HepG2 (cell line): ENCODE results near the gene WNK2. TPM values are rescaled to one million over a fixed set of nuclear protein-coding genes. Genes with fewer than 3 reads are reported as not detected.

Experiments
- FOSL1 ChIP-seq: sonication (generic); formaldehyde crosslinking; IDR thresholded peaks from 2 replicates; pipeline ENCODE4 v1.9.0; 2021; ENCODE audit warnings: missing genetic modification reagents, borderline replicate concordance
- KLF15 ChIP-seq: sonication (generic); formaldehyde crosslinking; IDR thresholded peaks from 2 replicates; pipeline ENCODE4 v1.8.1; 2023; ENCODE audit warnings: borderline replicate concordance, mild to moderate bottlenecking, inconsistent platforms, missing genetic modification reagents, mixed read lengths
- MAFK ChIP-seq, 2 experiments: IDR thresholded peaks in 1 of 2; conservative IDR thresholded peaks in 1 of 2; 2 replicates each; pipeline ENCODE4 v1.6.1; 2011; ENCODE audit warnings: improper control_type of control experiment in 2 of 2, low read length in 2 of 2
- MIXL1 ChIP-seq: IDR thresholded peaks from 2 replicates; pipeline ENCODE4 v1.6.1; 2016
- PRPF4 ChIP-seq: fragments of 200-400 bp; formaldehyde crosslinking; IDR thresholded peaks from 2 replicates; pipeline ENCODE4 v1.6.1; 2016; ENCODE audit warnings: low read length, low read depth; ENCODE audit not compliant: poor library complexity, severe bottlenecking
- RAD51 ChIP-seq: fragments of 450-650 bp; IDR thresholded peaks from 2 replicates; pipeline ENCODE4 v1.6.1; 2016; ENCODE audit warnings: borderline replicate concordance
- SIN3B ChIP-seq: fragments of 150-350 bp; IDR thresholded peaks from 2 replicates; pipeline ENCODE4 v1.6.1; 2014; ENCODE audit warnings: low read length
- SMARCE1 ChIP-seq: fragments of 450-650 bp; IDR thresholded peaks from 2 replicates; pipeline ENCODE4 v1.6.1; 2017; ENCODE audit warnings: borderline replicate concordance
- TCF7 ChIP-seq: sonication (generic); IDR thresholded peaks from 2 replicates; pipeline ENCODE4 v1.6.1; 2016; ENCODE audit warnings: antibody characterized with exemption, low read depth
- TRAFD1 ChIP-seq: sonication (generic); formaldehyde crosslinking; IDR thresholded peaks from 2 replicates; pipeline ENCODE4 v1.5.1; 2020; ENCODE audit warnings: missing genetic modification reagents, mild to moderate bottlenecking, borderline replicate concordance
- ZNF383 ChIP-seq: sonication (generic); formaldehyde crosslinking; IDR thresholded peaks from 2 replicates; pipeline ENCODE4 v1.4.0; 2020; ENCODE audit warnings: missing genetic modification reagents, mild to moderate bottlenecking, borderline replicate concordance
- ZNF432 ChIP-seq: sonication (generic); formaldehyde crosslinking; IDR thresholded peaks from 2 replicates; pipeline ENCODE4 v1.5.0; 2020; ENCODE audit warnings: missing genetic modification reagents, mild to moderate bottlenecking, borderline replicate concordance
- ZNF556 ChIP-seq: sonication (generic); formaldehyde crosslinking; IDR thresholded peaks from 2 replicates; pipeline ENCODE4 v1.4.0; 2020; ENCODE audit warnings: mild to moderate bottlenecking, missing genetic modification reagents, borderline replicate concordance
- ZNF766 ChIP-seq: sonication (generic); formaldehyde crosslinking; IDR thresholded peaks from 2 replicates; pipeline ENCODE4 v1.5.0; 2020; ENCODE audit warnings: missing genetic modification reagents, borderline replicate concordance
- ZNF883 ChIP-seq: sonication (generic); formaldehyde crosslinking; IDR thresholded peaks from 2 replicates; pipeline ENCODE4 v1.5.1; 2020; ENCODE audit warnings: mild to moderate bottlenecking, missing genetic modification reagents; ENCODE audit errors: not compliant biosample characterization
- polyA plus RNA-seq, 8 experiments: library from polyadenylated mRNA; depleted of rRNA in 3 of 8; stranded (reverse) in 7 of 8; unstranded in 1 of 8; fragments of >200 nt; fragmentation: Illumina TruSeq in 4 of 8; extraction: Trizol in 4 of 8; gene quantifications; 2 replicates each; pipeline versions ENCODE4 v1.2.1 to v1.2.3, GENCODE V29; 2011 to 2016; ENCODE audit warnings: low read depth in 4 of 8, missing spikeins in 1 of 8, mixed read lengths in 1 of 8; ENCODE audit not compliant: insufficient read depth in 1 of 8
- total RNA-seq, 5 experiments: library from RNA; depleted of rRNA; stranded (reverse); fragments of >200 nt; fragmentation: Illumina TruSeq; extraction: Trizol; gene quantifications; 2 replicates each; pipeline ENCODE4 v1.2.3, GENCODE V29; 2016; ENCODE audit warnings: low read depth in 1 of 5
- TF ChIP-seq, protein P1 (sequence below): sonication (generic); formaldehyde crosslinking; IDR thresholded peaks from 2 replicates; pipeline ENCODE4 v1.8.0; 2022; ENCODE audit warnings: mild to moderate bottlenecking, missing genetic modification reagents; ENCODE audit not compliant: insufficient replicate concordance
- TF ChIP-seq, protein P2 (sequence below): sonication (generic); formaldehyde crosslinking; IDR thresholded peaks from 2 replicates; pipeline ENCODE4 v1.9.0; 2021; ENCODE audit warnings: missing genetic modification reagents, borderline replicate concordance
- TF ChIP-seq, protein P3 (sequence below): sonication (generic); formaldehyde crosslinking; IDR thresholded peaks from 2 replicates; pipeline ENCODE4 v1.9.0; 2021; ENCODE audit warnings: missing genetic modification reagents, borderline replicate concordance

Gene WNK2
- total and polyA plus RNA-seq, 2 of the 13 experiments (the other 11 are each of a cell fraction or from before 2014, with no cell fraction given), result 10.5 to 12.0 TPM

DNA sequence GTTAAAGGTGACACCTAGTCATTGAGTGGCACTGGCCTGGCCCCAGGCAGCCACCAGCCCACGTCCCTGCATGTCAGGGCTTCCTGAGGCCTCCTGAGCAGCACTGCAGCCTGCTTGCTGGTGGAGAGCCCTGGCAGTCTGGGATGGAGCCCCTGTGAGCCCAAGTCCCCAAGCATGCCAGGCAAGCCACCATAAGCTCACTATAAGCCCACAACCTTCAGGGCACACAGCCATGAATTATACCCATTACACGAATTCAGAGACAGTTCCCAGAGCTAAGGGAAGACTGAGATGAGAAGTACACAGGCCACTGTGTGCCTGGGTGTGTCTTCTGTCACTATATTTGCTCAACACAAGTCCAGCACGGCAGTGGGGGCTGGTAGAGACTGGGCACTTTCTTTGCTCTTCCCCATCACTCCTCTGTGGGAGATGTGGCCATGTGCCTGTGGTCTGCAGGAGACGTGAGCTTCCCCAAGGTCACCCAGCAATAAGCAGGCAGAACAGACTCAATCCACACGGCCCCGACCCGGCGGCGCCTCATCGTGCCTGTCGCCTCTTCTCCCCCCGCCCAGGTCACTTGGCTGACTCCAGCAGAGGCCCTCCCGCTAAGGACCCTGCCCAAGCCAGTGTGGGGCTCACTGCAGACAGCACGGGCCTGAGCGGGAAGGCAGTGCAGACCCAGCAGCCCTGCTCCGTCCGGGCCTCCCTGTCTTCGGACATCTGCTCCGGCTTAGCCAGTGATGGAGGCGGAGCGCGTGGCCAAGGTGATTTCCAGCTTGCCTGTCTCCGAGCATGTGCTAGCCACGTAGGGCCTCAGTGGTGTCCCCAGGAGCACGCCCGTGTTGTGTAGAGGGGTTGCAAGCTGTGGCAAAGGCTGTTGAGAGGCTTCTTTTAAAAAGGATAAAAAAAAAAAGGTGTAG is 114.8 kb downstream of the WNK2 start (continued):
- TF ChIP-seq, protein P1, sequence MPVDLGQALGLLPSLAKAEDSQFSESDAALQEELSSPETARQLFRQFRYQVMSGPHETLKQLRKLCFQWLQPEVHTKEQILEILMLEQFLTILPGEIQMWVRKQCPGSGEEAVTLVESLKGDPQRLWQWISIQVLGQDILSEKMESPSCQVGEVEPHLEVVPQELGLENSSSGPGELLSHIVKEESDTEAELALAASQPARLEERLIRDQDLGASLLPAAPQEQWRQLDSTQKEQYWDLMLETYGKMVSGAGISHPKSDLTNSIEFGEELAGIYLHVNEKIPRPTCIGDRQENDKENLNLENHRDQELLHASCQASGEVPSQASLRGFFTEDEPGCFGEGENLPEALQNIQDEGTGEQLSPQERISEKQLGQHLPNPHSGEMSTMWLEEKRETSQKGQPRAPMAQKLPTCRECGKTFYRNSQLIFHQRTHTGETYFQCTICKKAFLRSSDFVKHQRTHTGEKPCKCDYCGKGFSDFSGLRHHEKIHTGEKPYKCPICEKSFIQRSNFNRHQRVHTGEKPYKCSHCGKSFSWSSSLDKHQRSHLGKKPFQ, result peak; percentile 67
- TF ChIP-seq PRPF4 (no peak), ZNF556 (CRISPR knock-in tag) (0 out of 2 replicates have a peak, but pooled peaks have one; percentile 63), FOSL1 (no peak), TCF7 (no peak; the same call in 1 of the 2 replicates), MIXL1 (CRISPR knock-in tag) (no peak; the same call in 1 of the 2 replicates), SMARCE1 (no peak), ZNF432 (CRISPR knock-in tag) (no peak), RAD51 (no peak), KLF15 (CRISPR knock-in tag) (0 out of 2 replicates have a peak, but pooled peaks have one; percentile 8), ZNF383 (CRISPR knock-in tag) (no peak), ZNF766 (no peak; the same call in 1 of the 2 replicates), ZNF883 (peak; percentile 59), MAFK (conservative IDR thresholded peaks at IDR 0.05 in 1 of 2, IDR thresholded peaks at IDR 0.05 in 1 of 2; ENCODE audit: low read length in 2 of 2) (no peak), SIN3B (no peak), TRAFD1 (CRISPR knock-in tag) (no peak)
- TF ChIP-seq, protein P2, sequence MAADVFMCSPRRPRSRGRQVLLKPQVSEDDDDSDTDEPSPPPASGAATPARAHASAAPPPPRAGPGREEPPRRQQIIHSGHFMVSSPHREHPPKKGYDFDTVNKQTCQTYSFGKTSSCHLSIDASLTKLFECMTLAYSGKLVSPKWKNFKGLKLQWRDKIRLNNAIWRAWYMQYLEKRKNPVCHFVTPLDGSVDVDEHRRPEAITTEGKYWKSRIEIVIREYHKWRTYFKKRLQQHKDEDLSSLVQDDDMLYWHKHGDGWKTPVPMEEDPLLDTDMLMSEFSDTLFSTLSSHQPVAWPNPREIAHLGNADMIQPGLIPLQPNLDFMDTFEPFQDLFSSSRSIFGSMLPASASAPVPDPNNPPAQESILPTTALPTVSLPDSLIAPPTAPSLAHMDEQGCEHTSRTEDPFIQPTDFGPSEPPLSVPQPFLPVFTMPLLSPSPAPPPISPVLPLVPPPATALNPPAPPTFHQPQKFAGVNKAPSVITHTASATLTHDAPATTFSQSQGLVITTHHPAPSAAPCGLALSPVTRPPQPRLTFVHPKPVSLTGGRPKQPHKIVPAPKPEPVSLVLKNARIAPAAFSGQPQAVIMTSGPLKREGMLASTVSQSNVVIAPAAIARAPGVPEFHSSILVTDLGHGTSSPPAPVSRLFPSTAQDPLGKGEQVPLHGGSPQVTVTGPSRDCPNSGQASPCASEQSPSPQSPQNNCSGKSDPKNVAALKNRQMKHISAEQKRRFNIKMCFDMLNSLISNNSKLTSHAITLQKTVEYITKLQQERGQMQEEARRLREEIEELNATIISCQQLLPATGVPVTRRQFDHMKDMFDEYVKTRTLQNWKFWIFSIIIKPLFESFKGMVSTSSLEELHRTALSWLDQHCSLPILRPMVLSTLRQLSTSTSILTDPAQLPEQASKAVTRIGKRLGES (CRISPR knock-in tag), result no peak
- TF ChIP-seq, protein P3, sequence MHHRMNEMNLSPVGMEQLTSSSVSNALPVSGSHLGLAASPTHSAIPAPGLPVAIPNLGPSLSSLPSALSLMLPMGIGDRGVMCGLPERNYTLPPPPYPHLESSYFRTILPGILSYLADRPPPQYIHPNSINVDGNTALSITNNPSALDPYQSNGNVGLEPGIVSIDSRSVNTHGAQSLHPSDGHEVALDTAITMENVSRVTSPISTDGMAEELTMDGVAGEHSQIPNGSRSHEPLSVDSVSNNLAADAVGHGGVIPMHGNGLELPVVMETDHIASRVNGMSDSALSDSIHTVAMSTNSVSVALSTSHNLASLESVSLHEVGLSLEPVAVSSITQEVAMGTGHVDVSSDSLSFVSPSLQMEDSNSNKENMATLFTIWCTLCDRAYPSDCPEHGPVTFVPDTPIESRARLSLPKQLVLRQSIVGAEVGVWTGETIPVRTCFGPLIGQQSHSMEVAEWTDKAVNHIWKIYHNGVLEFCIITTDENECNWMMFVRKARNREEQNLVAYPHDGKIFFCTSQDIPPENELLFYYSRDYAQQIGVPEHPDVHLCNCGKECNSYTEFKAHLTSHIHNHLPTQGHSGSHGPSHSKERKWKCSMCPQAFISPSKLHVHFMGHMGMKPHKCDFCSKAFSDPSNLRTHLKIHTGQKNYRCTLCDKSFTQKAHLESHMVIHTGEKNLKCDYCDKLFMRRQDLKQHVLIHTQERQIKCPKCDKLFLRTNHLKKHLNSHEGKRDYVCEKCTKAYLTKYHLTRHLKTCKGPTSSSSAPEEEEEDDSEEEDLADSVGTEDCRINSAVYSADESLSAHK (CRISPR knock-in tag), result no peak
